Measurements from ENCODE around the gene TTC7B.
"Not testable (repeated sequence)": the region's sequence is repeated elsewhere in the genome, so short reads cannot be mapped to it uniquely, and the experiment has no call there.

Gene TTC7B

DNA sequence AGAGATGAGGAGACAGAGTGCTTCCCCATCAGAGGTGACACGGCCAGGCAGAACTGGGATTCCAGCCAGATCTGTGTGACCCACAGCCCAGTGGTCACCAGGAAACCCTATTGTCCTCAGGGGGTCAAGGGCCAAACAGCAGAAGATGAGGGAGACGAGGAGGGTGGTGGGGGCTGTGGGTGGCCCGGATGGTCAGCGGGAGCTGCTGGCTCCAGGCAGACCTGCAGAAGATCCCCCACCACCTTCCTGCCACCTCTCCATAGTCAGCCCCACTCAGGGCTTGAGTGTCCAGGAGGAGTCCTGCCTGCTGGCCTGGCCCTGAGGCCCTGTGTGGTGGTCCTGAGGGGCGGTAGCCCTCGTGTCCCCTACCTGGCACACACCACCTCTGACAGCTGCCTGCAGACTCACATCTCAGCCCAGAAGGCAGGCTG, 282.6 kb downstream of the TTC7B start:
- Mint-ChIP-seq H3K36me3 (ENCODE audit: low read depth) (peaks cover 2% of the 10 kb centered on the region), H3K4me3 (no peak overlapping the region), H3K9me3 (peaks cover 5% of the 10 kb centered on the region), H3K27ac (no peak overlapping the region), H3K27me3 (ENCODE audit: low read depth, poor library complexity) (no peaks in the 10 kb centered on the region), H3K4me1 (peaks cover 38% of the 10 kb centered on the region)
- DNase-seq = no peak
- TF ChIP-seq, protein P1, sequence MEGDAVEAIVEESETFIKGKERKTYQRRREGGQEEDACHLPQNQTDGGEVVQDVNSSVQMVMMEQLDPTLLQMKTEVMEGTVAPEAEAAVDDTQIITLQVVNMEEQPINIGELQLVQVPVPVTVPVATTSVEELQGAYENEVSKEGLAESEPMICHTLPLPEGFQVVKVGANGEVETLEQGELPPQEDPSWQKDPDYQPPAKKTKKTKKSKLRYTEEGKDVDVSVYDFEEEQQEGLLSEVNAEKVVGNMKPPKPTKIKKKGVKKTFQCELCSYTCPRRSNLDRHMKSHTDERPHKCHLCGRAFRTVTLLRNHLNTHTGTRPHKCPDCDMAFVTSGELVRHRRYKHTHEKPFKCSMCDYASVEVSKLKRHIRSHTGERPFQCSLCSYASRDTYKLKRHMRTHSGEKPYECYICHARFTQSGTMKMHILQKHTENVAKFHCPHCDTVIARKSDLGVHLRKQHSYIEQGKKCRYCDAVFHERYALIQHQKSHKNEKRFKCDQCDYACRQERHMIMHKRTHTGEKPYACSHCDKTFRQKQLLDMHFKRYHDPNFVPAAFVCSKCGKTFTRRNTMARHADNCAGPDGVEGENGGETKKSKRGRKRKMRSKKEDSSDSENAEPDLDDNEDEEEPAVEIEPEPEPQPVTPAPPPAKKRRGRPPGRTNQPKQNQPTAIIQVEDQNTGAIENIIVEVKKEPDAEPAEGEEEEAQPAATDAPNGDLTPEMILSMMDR (IDR thresholded peaks at IDR 0.05) = no peak

DNA sequence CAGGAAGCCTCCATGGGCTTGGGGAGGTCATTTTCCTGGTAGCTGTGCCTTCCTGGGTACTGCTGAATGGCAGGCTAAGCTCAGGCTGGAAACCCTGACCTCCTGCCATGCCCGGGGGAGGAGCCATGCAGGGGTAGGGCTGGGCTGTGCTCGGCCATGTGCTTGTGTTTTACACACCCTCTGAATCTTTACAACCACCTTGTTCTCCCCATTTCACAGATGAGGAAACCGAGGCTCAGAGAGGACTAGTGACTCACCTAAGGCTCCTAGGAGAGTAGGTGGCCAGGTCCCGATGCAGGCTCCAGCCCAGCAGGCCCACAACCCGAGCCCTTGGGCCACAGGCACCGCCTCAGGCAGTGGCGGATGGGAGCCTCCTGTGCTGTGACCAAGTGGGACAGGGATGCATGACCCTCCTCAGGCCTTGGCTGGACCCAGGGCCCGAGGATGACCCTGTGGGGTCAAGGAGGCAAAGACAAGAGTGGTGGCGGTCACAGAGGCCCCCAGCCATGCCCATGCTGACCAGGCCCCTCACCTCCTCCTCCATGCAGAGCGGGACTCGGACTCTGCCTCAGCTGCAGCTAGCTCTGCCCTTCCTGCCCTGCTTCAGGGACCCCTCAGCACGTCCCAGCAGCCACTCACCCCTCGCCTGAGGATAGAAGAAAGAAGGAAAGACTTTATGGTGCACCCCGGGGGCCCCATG, 283.3 kb downstream of the TTC7B start:
- TF ChIP-seq, protein P1 (IDR thresholded peaks at IDR 0.05) = no peak
- Mint-ChIP-seq H3K27ac (no peak overlapping the region), H3K9me3 (peaks cover 6% of the 10 kb centered on the region), H3K36me3 (ENCODE audit: low read depth) (peaks cover 5% of the 10 kb centered on the region), H3K4me1 (peaks cover 38% of the 10 kb centered on the region), H3K27me3 (ENCODE audit: low read depth, poor library complexity) (no peaks in the 10 kb centered on the region), H3K4me3 (no peak overlapping the region)
- no peak for DNase-seq

DNA sequence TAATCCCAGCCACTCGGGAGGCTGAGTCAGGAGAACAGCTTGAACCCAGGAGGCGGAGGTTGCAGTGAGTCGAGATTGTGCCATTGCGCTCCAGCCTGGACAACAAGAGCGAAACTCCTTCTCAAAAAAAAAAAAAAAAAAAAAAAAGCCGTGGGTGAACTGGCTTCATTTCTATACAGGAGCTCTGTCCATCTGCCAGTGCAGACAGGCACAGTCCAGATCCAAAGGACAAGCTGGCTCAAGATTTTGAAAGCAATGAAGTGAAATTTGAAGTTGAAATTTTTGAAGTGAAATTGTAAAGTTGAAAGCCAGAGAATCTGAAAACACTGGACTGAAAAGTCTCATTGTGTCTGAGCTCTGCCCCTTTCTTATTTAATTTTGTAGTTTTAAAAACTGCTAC, 284.7 kb downstream of the TTC7B start:
- peaks cover 14% of the 10 kb centered on the region for H3K9me3 Mint-ChIP-seq
- H3K36me3 Mint-ChIP-seq (ENCODE audit: low read depth) = peaks cover 5% of the 10 kb centered on the region
- H3K27me3 Mint-ChIP-seq (ENCODE audit: low read depth, poor library complexity) = no peaks in the 10 kb centered on the region
- no peak overlapping the region for H3K4me3 Mint-ChIP-seq
- TF ChIP-seq, protein P1 (IDR thresholded peaks at IDR 0.05) = no peak
- DNase-seq = no peak
- peaks cover 29% of the 10 kb centered on the region for H3K4me1 Mint-ChIP-seq
- no peak overlapping the region for H3K27ac Mint-ChIP-seq

GRCh38 chr14:90530523-90530922, 285.7 kb downstream of the TTC7B start:
- H3K4me1 Mint-ChIP-seq = peaks cover 19% of the 10 kb centered on the region
- H3K4me3 Mint-ChIP-seq = no peak overlapping the region
- no peak for DNase-seq
- H3K9me3 Mint-ChIP-seq = peaks cover 15% of the 10 kb centered on the region
- H3K36me3 Mint-ChIP-seq (ENCODE audit: low read depth) = peaks cover 5% of the 10 kb centered on the region
- H3K27ac Mint-ChIP-seq = no peak overlapping the region
- TF ChIP-seq, protein P1 (IDR thresholded peaks at IDR 0.05) = no peak
- no peaks in the 10 kb centered on the region for H3K27me3 Mint-ChIP-seq (ENCODE audit: low read depth, poor library complexity)

DNA sequence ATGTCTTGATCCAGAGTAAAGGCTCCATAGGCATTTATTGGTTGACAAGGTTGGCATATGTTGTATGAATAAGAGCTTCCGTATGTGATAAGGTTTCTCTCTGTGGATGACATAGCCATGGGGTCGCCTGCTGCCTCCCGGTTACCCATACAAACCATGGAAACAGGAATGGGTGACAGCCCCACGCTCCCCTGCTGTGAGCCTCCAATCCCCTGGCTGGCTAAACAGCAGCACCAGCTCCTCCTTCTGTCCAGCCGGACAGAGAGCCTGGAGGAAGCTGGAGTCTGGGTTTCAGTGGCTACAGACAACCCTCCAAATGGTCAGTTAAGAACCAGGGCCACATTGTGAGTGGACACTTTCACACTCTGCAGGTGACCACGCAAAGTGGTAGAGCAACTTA, 288.3 kb downstream of the TTC7B start:
- TF ChIP-seq, protein P1 (IDR thresholded peaks at IDR 0.05) = no peak
- Mint-ChIP-seq H3K4me1 (no peaks in the 10 kb centered on the region), H3K27ac (no peak overlapping the region), H3K27me3 (ENCODE audit: low read depth, poor library complexity) (no peaks in the 10 kb centered on the region), H3K36me3 (ENCODE audit: low read depth) (peaks cover 5% of the 10 kb centered on the region), H3K4me3 (no peak overlapping the region), H3K9me3 (peaks cover 15% of the 10 kb centered on the region)
- DNase-seq = no peak

DNA sequence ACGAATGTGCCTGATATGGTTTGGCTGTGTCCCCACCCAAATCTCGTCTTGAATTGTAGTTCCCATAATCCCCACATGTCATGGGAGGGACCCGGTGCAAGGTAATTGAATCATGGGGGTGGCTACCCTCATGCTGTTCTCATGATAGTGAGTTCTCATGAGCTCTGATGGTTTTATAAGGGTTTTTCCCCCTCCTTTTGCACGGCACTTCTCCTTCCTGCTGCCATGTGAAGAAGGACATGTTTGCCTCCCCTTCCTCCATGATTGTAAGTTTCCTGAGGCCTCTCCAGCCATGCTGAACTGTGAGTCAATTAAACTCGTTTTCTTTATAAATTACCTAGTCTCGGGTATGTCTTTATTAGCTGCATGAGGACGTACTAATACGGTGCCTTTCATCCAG, 289.7 kb downstream of the TTC7B start:
- H3K36me3 Mint-ChIP-seq (ENCODE audit: low read depth); H3K4me3 Mint-ChIP-seq; H3K27me3 Mint-ChIP-seq (ENCODE audit: low read depth, poor library complexity); H3K27ac Mint-ChIP-seq; H3K4me1 Mint-ChIP-seq; DNase-seq: not testable (repeated sequence)
- peaks cover 15% of the 10 kb centered on the region for H3K9me3 Mint-ChIP-seq

GRCh38 chr14:90525353-90526028, 290.7 kb downstream of the TTC7B start:
- H3K36me3 Mint-ChIP-seq (ENCODE audit: low read depth); H3K27me3 Mint-ChIP-seq (ENCODE audit: low read depth, poor library complexity); H3K4me3 Mint-ChIP-seq; DNase-seq; H3K27ac Mint-ChIP-seq: not testable (repeated sequence)
- H3K9me3 Mint-ChIP-seq = peaks cover 15% of the 10 kb centered on the region
- H3K4me1 Mint-ChIP-seq = peaks cover 13% of the 10 kb centered on the region
